HG03460 (cell line): ENCODE results near the gene CD79B.
"Not testable (repeated sequence)": the region's sequence is repeated elsewhere in the genome, so short reads cannot be mapped to it uniquely, and the experiment has no call there.

Source experiments
- ATAC-seq: cut with Tn5 transposase; IDR thresholded peaks from one replicate; pipeline ENCODE4 v1.9.1; 2021; ENCODE audit not compliant: unreplicated experiment

The CD79B gene

GRCh38 chr17:63934183-63935112 is 2.3 kb upstream of the CD79B start:
- ATAC-seq = no peak

- ATAC-seq = no peak
Observed at GRCh38 chr17:63933598-63933997, 1.5 kb upstream of the CD79B start.

- peak; percentile 11 for ATAC-seq
Observed at GRCh38 chr17:63932721-63933120, 590 bp upstream of the CD79B start.

- ATAC-seq = peak; percentile 41
Observed at GRCh38 chr17:63930951-63931575, 1.1 kb downstream of the CD79B start.

GRCh38 chr17:63929860-63930766 is 2.0 kb downstream of the CD79B start:
- no peak for ATAC-seq

- no peak for ATAC-seq
Observed at GRCh38 chr17:63928966-63929695, 3.0 kb downstream of the CD79B start.

- no peak for ATAC-seq
Observed at GRCh38 chr17:63928172-63928666, 3.9 kb downstream of the CD79B start.

GRCh38 chr17:63927464-63928171 is 4.5 kb downstream of the CD79B start:
- ATAC-seq = no peak

GRCh38 chr17:63926164-63926563 is 6.0 kb downstream of the CD79B start:
- no peak for ATAC-seq

- no peak for ATAC-seq
Observed at GRCh38 chr17:63925615-63926014, 6.5 kb downstream of the CD79B start.

- ATAC-seq = peak; percentile 37
Observed at GRCh38 chr17:63922402-63922801, 9.7 kb downstream of the CD79B start.

GRCh38 chr17:63920779-63921178 is 11.4 kb downstream of the CD79B start:
- ATAC-seq = not testable (repeated sequence)

GRCh38 chr17:63920050-63920449 is 12.1 kb downstream of the CD79B start:
- ATAC-seq = not testable (repeated sequence)

GRCh38 chr17:63919311-63919723 is 12.8 kb downstream of the CD79B start:
- ATAC-seq = peak; percentile 45

- ATAC-seq = not testable (repeated sequence)
Observed at GRCh38 chr17:63918789-63919305, 13.3 kb downstream of the CD79B start, which contains the start of gene GH1. Gene GH1, minus strand, starts transcription at chr17:63918839. Its CDS starts 63 bp downstream, at chr17:63918776.

- no peak for ATAC-seq
Observed at GRCh38 chr17:63918305-63918704, 13.8 kb downstream of the CD79B start.

- ATAC-seq = no peak
Observed at GRCh38 chr17:63917646-63918045, 14.5 kb downstream of the CD79B start.

- ATAC-seq = not testable (repeated sequence)
Observed at GRCh38 chr17:63917206-63917605, 14.9 kb downstream of the CD79B start.

- no peak for ATAC-seq
Observed at GRCh38 chr17:63916566-63917185, 15.5 kb downstream of the CD79B start.
